SH-SY5Y (cell line): ENCODE measurements around the gene PQBP1.

Source experiments
- GATA2 ChIP-seq: IDR thresholded peaks from 2 replicates; pipeline ENCODE4 v1.6.1; 2011; ENCODE audit warnings: mild to moderate bottlenecking, low read depth, low read length
- GATA3 ChIP-seq: IDR thresholded peaks from 2 replicates; pipeline ENCODE4 v1.6.1; 2011; ENCODE audit warnings: low read depth, mild to moderate bottlenecking, low read length, moderate library complexity

DNA sequence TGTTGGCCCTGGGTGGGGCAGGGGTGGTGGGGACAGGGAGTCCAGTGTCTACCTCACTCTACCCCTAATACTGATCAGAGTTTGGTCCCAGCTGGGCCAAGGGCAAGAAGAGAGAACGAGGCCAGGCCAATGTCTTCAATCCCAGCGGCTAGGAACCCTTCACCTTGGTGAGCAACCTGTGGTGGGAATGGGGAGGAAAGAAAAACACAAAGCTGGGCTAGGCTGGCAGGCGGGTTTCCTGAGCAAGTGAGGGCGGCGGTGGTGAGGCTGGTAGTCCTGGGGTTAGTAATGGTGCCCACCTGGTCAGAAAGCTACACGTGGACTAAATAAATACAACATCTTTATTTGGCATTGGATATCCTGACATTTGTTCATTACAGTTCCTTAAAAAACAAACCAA, 5.6 kb downstream of the PQBP1 start:
- TF ChIP-seq GATA2, result no peak
- no peak for TF ChIP-seq GATA3
